Keratinocyte (primary cell): ENCODE results near the gene HTRA1. TPM values are rescaled to one million over a fixed set of nuclear protein-coding genes. Genes with fewer than 3 reads are reported as not detected.
A peak's percentile ranks its signal among the peaks of the same experiment; 100 is the strongest.

Source experiments
- DNase-seq: peaks from one replicate; pipeline ENCODE4 v3.0.0-alpha.2; 2011; ENCODE audit warnings: low read depth, missing footprints, low spot score
- FAIRE-seq: peaks from 2 replicates; lab custom pipeline; 2011; peaks lifted over from hg19 to GRCh38; lab: Jason Lieb, UNC
- H2AFZ ChIP-seq: 2 replicates; pipeline ENCODE4 v1.6.0; 2012; ENCODE audit warnings: low read length, control low read depth, inconsistent platforms; ENCODE audit not compliant: control insufficient read depth
- H3K27ac ChIP-seq: 2 replicates; pipeline ENCODE4 v1.5.1; 2011; ENCODE audit warnings: low read length; ENCODE audit not compliant: control insufficient read depth, insufficient read depth
- H3K27me3 ChIP-seq: 3 replicates; pipeline ENCODE4 v1.6.0; 2011; ENCODE audit warnings: low read length; ENCODE audit not compliant: control insufficient read depth, insufficient read depth; ENCODE audit errors: extremely low read depth
- H3K36me3 ChIP-seq, 2 experiments: 2 replicates in 1 of 2; 3 replicates in 1 of 2; pipeline ENCODE4 v1.5.1; 2011; ENCODE audit warnings: low read length in 2 of 2, mild to moderate bottlenecking in 1 of 2; ENCODE audit not compliant: control insufficient read depth in 2 of 2, insufficient read depth in 2 of 2; ENCODE audit errors: extremely low read depth in 1 of 2
- H3K4me1 ChIP-seq: 3 replicates; pipeline ENCODE4 v1.5.1; 2011; ENCODE audit warnings: low read length; ENCODE audit not compliant: control insufficient read depth, insufficient read depth; ENCODE audit errors: extremely low read depth
- H3K4me2 ChIP-seq: 3 replicates; pipeline ENCODE4 v1.6.0; 2011; ENCODE audit warnings: low read depth, low read length; ENCODE audit not compliant: control insufficient read depth, insufficient read depth; ENCODE audit errors: extremely low read depth
- H3K4me3 ChIP-seq, 3 experiments: fragments of 200-600 bp in 1 of 3; sonication (generic) in 1 of 3; 2 replicates in 2 of 3; 3 replicates in 1 of 3; pipeline ENCODE4 v1.5.1; 2011 to 2016; ENCODE audit warnings: low read length in 3 of 3, mild to moderate bottlenecking in 3 of 3, control low read depth in 2 of 3, inconsistent platforms in 1 of 3, low read depth in 1 of 3, mixed read lengths in 1 of 3, mixed run types in 1 of 3, moderate library complexity in 1 of 3; ENCODE audit not compliant: control insufficient read depth in 2 of 3, insufficient read depth in 2 of 3; ENCODE audit errors: extremely low read depth in 1 of 3
- H3K79me2 ChIP-seq: 2 replicates; pipeline ENCODE4 v1.6.0; 2012; ENCODE audit warnings: low read length; ENCODE audit not compliant: control insufficient read depth, insufficient read depth
- H3K9ac ChIP-seq: 3 replicates; pipeline ENCODE4 v1.6.0; 2011; ENCODE audit warnings: low read length; ENCODE audit not compliant: control insufficient read depth, insufficient read depth; ENCODE audit errors: extremely low read depth
- H3K9me1 ChIP-seq: 3 replicates; pipeline ENCODE4 v1.6.0; 2011; ENCODE audit warnings: low read length; ENCODE audit not compliant: control insufficient read depth, insufficient read depth; ENCODE audit errors: extremely low read depth
- H3K9me3 ChIP-seq: 2 replicates; pipeline ENCODE4 v1.5.1; 2012; ENCODE audit warnings: low read depth, low read length; ENCODE audit not compliant: control insufficient read depth
- H4K20me1 ChIP-seq: 3 replicates; pipeline ENCODE4 v1.6.0; 2011; ENCODE audit warnings: low read length; ENCODE audit not compliant: control insufficient read depth, insufficient read depth; ENCODE audit errors: extremely low read depth
- CTCF ChIP-seq, 3 experiments: IDR thresholded peaks in 1 of 3; conservative IDR thresholded peaks in 1 of 3; optimal IDR thresholded peaks in 1 of 3; 2 replicates in 2 of 3; 3 replicates in 1 of 3; pipeline versions ENCODE3 to v1.5.1; 2011; ENCODE audit warnings: low read length in 3 of 3, mild to moderate bottlenecking in 3 of 3, moderate library complexity in 2 of 3, control low read depth in 1 of 3, inconsistent platforms in 1 of 3; ENCODE audit not compliant: insufficient read depth in 2 of 3; ENCODE audit errors: extremely low read depth in 1 of 3
- EZH2 ChIP-seq: IDR thresholded peaks from one replicate; pipeline ENCODE4 v1.6.1; 2012; ENCODE audit warnings: inconsistent platforms, mild to moderate bottlenecking, low read length, moderate library complexity
- dilution Hi-C: fragments of 300-500 bp; cut with MboI; formaldehyde crosslinking; loops from one replicate; pipeline ENCODE4 v1.7.0; 2020; ENCODE audit warnings: low sequenced_read_pairs; ENCODE audit not compliant: extremely low pct_ligation_motif_present
- polyA plus RNA-seq, 5 experiments: library from polyadenylated mRNA; depleted of rRNA in 3 of 5; stranded (reverse) in 3 of 5; stranded (forward) in 1 of 5; unstranded in 1 of 5; fragments of >200 nt; gene quantifications; 1 replicate in 1 of 5; 2 replicates in 3 of 5; 3 replicates in 1 of 5; pipeline versions ENCODE4 v1.2.1 to v1.2.3, GENCODE V29; 2011 to 2012; ENCODE audit warnings: missing spikeins in 2 of 5, low read depth in 1 of 5, low replicate concordance in 1 of 5

The HTRA1 gene
- polyA plus RNA-seq, 1 donor (not counting 4 experiments of a cell fraction or from before 2014, with no cell fraction given), result 412 TPM

DNA sequence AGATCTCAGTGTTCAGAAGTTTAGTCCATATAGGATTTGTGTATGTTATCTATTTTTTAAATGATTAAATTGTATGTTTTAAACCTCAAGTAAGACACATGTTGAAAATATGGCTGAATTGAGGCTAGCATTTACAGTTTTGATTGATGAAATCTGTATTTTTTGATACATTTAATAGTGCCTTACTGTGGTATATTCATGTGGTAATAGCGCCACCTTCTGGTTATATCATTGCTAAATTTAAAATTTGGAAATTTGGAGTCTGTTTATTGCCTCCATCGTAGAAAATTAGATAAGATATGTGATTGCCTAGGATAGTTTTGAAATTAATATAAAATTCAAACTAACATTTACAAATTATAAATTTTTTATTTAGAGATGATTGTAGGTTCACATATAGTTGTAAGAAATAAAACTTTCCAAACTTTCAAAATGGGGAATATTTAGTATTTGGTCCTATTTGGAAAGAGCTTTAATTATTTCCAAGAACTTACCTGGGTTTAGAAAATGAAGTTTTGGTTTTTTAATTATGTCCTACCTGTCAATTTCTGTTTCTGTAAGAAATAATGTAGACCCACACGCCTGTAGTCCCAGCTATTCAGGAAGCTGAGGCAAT, 26.0 kb upstream of the HTRA1 start:
- Histone ChIP-seq H3K79me2 (no peaks in the 10 kb centered on the region), H3K4me2 (no peak overlapping the region), H3K27me3 (no peaks in the 10 kb centered on the region), H3K4me3 (no peak overlapping the region), H3K4me1 (no peaks in the 10 kb centered on the region), H3K9me3 (no peaks in the 10 kb centered on the region), H3K9ac (no peak overlapping the region), H3K9me1 (peaks cover 3% of the 10 kb centered on the region), H2AFZ (no peak overlapping the region), H3K36me3 (peaks cover 0 to 5% of the 10 kb centered on the region in 2 experiments), H3K27ac (no peak overlapping the region), H4K20me1 (no peaks in the 10 kb centered on the region)
- DNase-seq, result no peak
- no peak for FAIRE-seq
- TF ChIP-seq EZH2, result no peak
- TF ChIP-seq CTCF (optimal IDR thresholded peaks at IDR 0.05 in 1 of 3, IDR thresholded peaks at IDR 0.05 in 1 of 3, conservative IDR thresholded peaks at IDR 0.05 in 1 of 3; ENCODE audit: extremely low read depth in 1 of 3, insufficient read depth in 2 of 3, low read length in 3 of 3), result peak in 1 of 3 experiments; percentile 26
- dilution Hi-C loops, result no loop called here

DNA sequence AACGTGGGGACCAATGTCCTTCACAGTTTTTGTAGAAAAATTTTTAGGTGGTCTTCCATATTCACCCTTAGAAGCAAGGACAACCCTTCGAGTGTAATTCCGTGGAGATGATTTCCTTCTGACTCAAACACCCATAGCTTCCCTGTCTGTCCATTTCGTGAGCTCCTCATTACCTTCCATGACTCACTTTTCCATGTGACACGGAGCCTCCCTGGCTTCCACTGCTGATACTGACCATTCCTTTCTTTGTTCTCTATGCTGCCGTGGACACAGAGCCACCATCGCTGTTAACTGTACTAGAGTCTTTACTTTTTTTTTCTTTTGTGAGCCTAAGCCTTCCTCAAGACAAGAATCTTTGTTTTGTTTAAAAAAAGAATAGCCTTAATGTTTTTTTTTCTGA, 19.4 kb upstream of the HTRA1 start:
- H3K4me2 ChIP-seq, result no peak overlapping the region

More for the DNA sequence above, 19.4 kb upstream of the HTRA1 start:
- no peaks in the 10 kb centered on the region for H3K9me3 ChIP-seq
- H3K4me3 ChIP-seq, result no peak overlapping the region
- no peaks in the 10 kb centered on the region for H3K36me3 ChIP-seq
- no peaks in the 10 kb centered on the region for H3K79me2 ChIP-seq
- TF ChIP-seq EZH2, result no peak
- TF ChIP-seq CTCF (optimal IDR thresholded peaks at IDR 0.05 in 1 of 3, IDR thresholded peaks at IDR 0.05 in 1 of 3, conservative IDR thresholded peaks at IDR 0.05 in 1 of 3; ENCODE audit: extremely low read depth in 1 of 3, insufficient read depth in 2 of 3, low read length in 3 of 3), result no peak
- FAIRE-seq, result no peak
- dilution Hi-C loops, result no loop called here
- no peaks in the 10 kb centered on the region for H3K9me1 ChIP-seq
- H3K27me3 ChIP-seq, result no peaks in the 10 kb centered on the region
- no peak overlapping the region for H3K27ac ChIP-seq
- H2AFZ ChIP-seq, result no peak overlapping the region
- no peaks in the 10 kb centered on the region for H4K20me1 ChIP-seq
- no peaks in the 10 kb centered on the region for H3K4me1 ChIP-seq
- no peak overlapping the region for H3K9ac ChIP-seq
- no peak for DNase-seq
